ENCODE results near the gene SLC9B2.
A peak's percentile ranks its signal among the peaks of the same experiment; 100 is the strongest.

SLC9B2 gene, protein sequence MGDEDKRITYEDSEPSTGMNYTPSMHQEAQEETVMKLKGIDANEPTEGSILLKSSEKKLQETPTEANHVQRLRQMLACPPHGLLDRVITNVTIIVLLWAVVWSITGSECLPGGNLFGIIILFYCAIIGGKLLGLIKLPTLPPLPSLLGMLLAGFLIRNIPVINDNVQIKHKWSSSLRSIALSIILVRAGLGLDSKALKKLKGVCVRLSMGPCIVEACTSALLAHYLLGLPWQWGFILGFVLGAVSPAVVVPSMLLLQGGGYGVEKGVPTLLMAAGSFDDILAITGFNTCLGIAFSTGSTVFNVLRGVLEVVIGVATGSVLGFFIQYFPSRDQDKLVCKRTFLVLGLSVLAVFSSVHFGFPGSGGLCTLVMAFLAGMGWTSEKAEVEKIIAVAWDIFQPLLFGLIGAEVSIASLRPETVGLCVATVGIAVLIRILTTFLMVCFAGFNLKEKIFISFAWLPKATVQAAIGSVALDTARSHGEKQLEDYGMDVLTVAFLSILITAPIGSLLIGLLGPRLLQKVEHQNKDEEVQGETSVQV

DNA sequence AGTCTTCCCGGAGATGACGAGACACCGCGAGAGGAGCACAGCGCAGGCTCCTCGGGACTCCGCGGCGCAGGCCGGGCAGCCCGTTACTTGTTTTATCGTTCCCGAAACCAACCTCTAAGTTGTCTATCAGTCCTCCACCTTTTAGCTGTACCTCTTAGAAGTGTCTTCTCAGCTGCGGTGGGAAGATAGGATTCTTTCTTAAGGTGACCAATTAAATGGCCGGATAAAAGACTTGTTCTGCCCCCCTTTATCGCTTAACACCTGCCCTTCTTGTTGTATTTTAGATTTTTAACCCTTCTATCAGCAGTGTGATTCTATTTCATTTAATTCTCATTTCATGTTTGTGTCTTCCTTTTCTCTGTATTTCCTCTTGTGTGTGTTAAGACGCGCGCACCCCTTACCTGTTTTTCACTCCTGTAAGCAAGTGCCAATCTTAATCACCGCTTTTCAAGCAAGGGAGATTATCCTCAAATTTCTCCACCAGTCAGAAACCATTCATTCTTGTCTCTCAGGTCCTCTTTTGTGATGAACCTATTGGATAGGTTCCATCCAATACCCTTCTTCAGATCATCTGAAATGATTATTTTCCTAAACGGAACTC is at the start of gene SLC9B2:
Gene SLC9B2 (minus strand): TSS at position 15 of the 601 bp plus-strand sequence. CDS start 9,211 bp downstream, outside the sequence.
- TF ChIP-seq ZNF70 (CRISPR knock-in tag; IDR thresholded peaks at IDR 0.05) (no peak), ZFP3 (CRISPR knock-in tag; IDR thresholded peaks at IDR 0.05) (no peak), OSR1 (CRISPR knock-in tag; IDR thresholded peaks at IDR 0.05) (no peak), ZNF565 (CRISPR knock-in tag; conservative IDR thresholded peaks at IDR 0.05; ENCODE audit: low read depth) (no peak), TOX (CRISPR knock-in tag; IDR thresholded peaks at IDR 0.05; ENCODE audit: borderline replicate concordance) (no peak), ZC3H10 (CRISPR knock-in tag; IDR thresholded peaks at IDR 0.05) (no peak), ZNF8 (CRISPR knock-in tag; IDR thresholded peaks at IDR 0.05) (no peak), ISL1 (CRISPR knock-in tag; IDR thresholded peaks at IDR 0.05) (no peak), TCF4 (CRISPR knock-in tag; IDR thresholded peaks at IDR 0.05; ENCODE audit: borderline replicate concordance) (no peak), RARB (CRISPR knock-in tag; IDR thresholded peaks at IDR 0.05) (no peak), CSDC2 (CRISPR knock-in tag; IDR thresholded peaks at IDR 0.05) (no peak), SNAI2 (CRISPR knock-in tag; IDR thresholded peaks at IDR 0.05) (no peak), ESRRG (CRISPR knock-in tag; IDR thresholded peaks at IDR 0.05) (no peak), GLIS3 (CRISPR knock-in tag; IDR thresholded peaks at IDR 0.05) (no peak), PPARA (CRISPR knock-in tag; IDR thresholded peaks at IDR 0.05; ENCODE audit: borderline replicate concordance) (no peak)
- TF ChIP-seq, protein P1, sequence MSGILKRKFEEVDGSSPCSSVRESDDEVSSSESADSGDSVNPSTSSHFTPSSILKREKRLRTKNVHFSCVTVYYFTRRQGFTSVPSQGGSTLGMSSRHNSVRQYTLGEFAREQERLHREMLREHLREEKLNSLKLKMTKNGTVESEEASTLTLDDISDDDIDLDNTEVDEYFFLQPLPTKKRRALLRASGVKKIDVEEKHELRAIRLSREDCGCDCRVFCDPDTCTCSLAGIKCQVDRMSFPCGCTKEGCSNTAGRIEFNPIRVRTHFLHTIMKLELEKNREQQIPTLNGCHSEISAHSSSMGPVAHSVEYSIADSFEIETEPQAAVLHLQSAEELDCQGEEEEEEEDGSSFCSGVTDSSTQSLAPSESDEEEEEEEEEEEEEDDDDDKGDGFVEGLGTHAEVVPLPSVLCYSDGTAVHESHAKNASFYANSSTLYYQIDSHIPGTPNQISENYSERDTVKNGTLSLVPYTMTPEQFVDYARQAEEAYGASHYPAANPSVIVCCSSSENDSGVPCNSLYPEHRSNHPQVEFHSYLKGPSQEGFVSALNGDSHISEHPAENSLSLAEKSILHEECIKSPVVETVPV (CRISPR knock-in tag; IDR thresholded peaks at IDR 0.05) = no peak
- TF ChIP-seq, protein P2, sequence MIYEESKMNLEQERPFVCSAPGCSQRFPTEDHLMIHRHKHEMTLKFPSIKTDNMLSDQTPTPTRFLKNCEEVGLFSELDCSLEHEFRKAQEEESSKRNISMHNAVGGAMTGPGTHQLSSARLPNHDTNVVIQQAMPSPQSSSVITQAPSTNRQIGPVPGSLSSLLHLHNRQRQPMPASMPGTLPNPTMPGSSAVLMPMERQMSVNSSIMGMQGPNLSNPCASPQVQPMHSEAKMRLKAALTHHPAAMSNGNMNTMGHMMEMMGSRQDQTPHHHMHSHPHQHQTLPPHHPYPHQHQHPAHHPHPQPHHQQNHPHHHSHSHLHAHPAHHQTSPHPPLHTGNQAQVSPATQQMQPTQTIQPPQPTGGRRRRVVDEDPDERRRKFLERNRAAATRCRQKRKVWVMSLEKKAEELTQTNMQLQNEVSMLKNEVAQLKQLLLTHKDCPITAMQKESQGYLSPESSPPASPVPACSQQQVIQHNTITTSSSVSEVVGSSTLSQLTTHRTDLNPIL (CRISPR knock-in tag; IDR thresholded peaks at IDR 0.05; ENCODE audit: low read depth) = no peak
- TF ChIP-seq, protein P3, sequence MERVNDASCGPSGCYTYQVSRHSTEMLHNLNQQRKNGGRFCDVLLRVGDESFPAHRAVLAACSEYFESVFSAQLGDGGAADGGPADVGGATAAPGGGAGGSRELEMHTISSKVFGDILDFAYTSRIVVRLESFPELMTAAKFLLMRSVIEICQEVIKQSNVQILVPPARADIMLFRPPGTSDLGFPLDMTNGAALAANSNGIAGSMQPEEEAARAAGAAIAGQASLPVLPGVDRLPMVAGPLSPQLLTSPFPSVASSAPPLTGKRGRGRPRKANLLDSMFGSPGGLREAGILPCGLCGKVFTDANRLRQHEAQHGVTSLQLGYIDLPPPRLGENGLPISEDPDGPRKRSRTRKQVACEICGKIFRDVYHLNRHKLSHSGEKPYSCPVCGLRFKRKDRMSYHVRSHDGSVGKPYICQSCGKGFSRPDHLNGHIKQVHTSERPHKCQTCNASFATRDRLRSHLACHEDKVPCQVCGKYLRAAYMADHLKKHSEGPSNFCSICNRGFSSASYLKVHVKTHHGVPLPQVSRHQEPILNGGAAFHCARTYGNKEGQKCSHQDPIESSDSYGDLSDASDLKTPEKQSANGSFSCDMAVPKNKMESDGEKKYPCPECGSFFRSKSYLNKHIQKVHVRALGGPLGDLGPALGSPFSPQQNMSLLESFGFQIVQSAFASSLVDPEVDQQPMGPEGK (CRISPR knock-in tag; IDR thresholded peaks at IDR 0.05; ENCODE audit: borderline replicate concordance) = no peak
- TF ChIP-seq, protein P4, sequence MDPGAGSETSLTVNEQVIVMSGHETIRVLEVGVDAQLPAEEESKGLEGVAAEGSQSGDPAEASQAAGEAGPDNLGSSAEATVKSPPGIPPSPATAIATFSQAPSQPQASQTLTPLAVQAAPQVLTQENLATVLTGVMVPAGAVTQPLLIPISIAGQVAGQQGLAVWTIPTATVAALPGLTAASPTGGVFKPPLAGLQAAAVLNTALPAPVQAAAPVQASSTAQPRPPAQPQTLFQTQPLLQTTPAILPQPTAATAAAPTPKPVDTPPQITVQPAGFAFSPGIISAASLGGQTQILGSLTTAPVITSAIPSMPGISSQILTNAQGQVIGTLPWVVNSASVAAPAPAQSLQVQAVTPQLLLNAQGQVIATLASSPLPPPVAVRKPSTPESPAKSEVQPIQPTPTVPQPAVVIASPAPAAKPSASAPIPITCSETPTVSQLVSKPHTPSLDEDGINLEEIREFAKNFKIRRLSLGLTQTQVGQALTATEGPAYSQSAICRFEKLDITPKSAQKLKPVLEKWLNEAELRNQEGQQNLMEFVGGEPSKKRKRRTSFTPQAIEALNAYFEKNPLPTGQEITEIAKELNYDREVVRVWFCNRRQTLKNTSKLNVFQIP (CRISPR knock-in tag; IDR thresholded peaks at IDR 0.05; ENCODE audit: borderline replicate concordance, low read depth) = no peak
- TF ChIP-seq, protein P5, sequence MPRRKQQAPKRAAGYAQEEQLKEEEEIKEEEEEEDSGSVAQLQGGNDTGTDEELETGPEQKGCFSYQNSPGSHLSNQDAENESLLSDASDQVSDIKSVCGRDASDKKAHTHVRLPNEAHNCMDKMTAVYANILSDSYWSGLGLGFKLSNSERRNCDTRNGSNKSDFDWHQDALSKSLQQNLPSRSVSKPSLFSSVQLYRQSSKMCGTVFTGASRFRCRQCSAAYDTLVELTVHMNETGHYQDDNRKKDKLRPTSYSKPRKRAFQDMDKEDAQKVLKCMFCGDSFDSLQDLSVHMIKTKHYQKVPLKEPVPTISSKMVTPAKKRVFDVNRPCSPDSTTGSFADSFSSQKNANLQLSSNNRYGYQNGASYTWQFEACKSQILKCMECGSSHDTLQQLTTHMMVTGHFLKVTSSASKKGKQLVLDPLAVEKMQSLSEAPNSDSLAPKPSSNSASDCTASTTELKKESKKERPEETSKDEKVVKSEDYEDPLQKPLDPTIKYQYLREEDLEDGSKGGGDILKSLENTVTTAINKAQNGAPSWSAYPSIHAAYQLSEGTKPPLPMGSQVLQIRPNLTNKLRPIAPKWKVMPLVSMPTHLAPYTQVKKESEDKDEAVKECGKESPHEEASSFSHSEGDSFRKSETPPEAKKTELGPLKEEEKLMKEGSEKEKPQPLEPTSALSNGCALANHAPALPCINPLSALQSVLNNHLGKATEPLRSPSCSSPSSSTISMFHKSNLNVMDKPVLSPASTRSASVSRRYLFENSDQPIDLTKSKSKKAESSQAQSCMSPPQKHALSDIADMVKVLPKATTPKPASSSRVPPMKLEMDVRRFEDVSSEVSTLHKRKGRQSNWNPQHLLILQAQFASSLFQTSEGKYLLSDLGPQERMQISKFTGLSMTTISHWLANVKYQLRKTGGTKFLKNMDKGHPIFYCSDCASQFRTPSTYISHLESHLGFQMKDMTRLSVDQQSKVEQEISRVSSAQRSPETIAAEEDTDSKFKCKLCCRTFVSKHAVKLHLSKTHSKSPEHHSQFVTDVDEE (CRISPR knock-in tag; IDR thresholded peaks at IDR 0.05) = no peak
- ATAC-seq = peak; percentile 90

DNA sequence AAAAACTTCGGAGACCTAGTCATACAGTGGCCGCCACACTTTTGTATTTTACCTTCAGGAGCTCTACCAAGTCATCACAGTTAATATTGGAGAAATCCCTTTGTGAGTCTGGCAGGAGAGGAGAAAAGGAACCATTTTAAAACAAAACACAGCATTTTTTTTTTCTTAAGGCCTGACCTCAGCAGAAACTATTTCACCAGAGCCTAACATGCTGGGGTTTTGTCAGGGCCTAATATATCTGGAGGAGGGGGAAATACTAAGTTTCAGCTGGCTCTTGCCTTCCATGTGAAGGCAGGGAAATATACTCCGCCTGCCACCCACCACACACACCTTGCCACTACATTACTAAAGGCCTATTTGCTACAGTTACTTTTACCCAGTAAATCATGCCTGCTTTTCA is 49.6 kb upstream of the SLC9B2 start:
- no peak for ATAC-seq
- TF ChIP-seq GLIS3 (CRISPR knock-in tag; IDR thresholded peaks at IDR 0.05) (no peak), TOX (CRISPR knock-in tag; IDR thresholded peaks at IDR 0.05; ENCODE audit: borderline replicate concordance) (no peak), SNAI2 (CRISPR knock-in tag; IDR thresholded peaks at IDR 0.05) (no peak), RARB (CRISPR knock-in tag; IDR thresholded peaks at IDR 0.05) (no peak), ZNF8 (CRISPR knock-in tag; IDR thresholded peaks at IDR 0.05) (no peak), PPARA (CRISPR knock-in tag; IDR thresholded peaks at IDR 0.05; ENCODE audit: borderline replicate concordance) (no peak), ISL1 (CRISPR knock-in tag; IDR thresholded peaks at IDR 0.05) (no peak), TCF4 (CRISPR knock-in tag; IDR thresholded peaks at IDR 0.05; ENCODE audit: borderline replicate concordance) (no peak), ZNF70 (CRISPR knock-in tag; IDR thresholded peaks at IDR 0.05) (no peak), OSR1 (CRISPR knock-in tag; IDR thresholded peaks at IDR 0.05) (no peak), ZNF565 (CRISPR knock-in tag; conservative IDR thresholded peaks at IDR 0.05; ENCODE audit: low read depth) (no peak), ESRRG (CRISPR knock-in tag; IDR thresholded peaks at IDR 0.05) (no peak), ZC3H10 (CRISPR knock-in tag; IDR thresholded peaks at IDR 0.05) (no peak), ARNTL (CRISPR knock-in tag; IDR thresholded peaks at IDR 0.05; ENCODE audit: borderline replicate concordance, low read depth) (no peak), BACH2 (CRISPR knock-in tag; IDR thresholded peaks at IDR 0.05; ENCODE audit: borderline replicate concordance) (no peak)
- TF ChIP-seq, protein P3 (CRISPR knock-in tag; IDR thresholded peaks at IDR 0.05; ENCODE audit: borderline replicate concordance) = no peak
- TF ChIP-seq, protein P1 (CRISPR knock-in tag; IDR thresholded peaks at IDR 0.05) = no peak

Measured in SK-N-SH treated with all-trans-retinoic acid at 6 μM for 48 hours (cell line).